NK-92 treated with Interleukin-12 subunit alpha and Interleukin-12 subunit beta, amount 100 ng/mL, for 24 hours (cell line): Measurements from ENCODE around the gene STX1B.

Source experiments
- DNase-seq: peaks from one replicate; lab custom pipeline; 2025; lab: John Stamatoyannopoulos, UW

The STX1B gene

GRCh38 chr16:30979170-30980022 is 31.0 kb downstream of the STX1B start:
- no peak for DNase-seq

GRCh38 chr16:30977502-30977901 is 32.9 kb downstream of the STX1B start:
- no peak for DNase-seq

GRCh38 chr16:30976486-30976885 is 34.0 kb downstream of the STX1B start:
- DNase-seq, result no peak

GRCh38 chr16:30974348-30974747 is 36.1 kb downstream of the STX1B start:
- DNase-seq, result no peak

- no peak for DNase-seq
Measured at GRCh38 chr16:30972872-30973271, 37.6 kb downstream of the STX1B start.

GRCh38 chr16:30971298-30971697 is 39.1 kb downstream of the STX1B start:
- no peak for DNase-seq

GRCh38 chr16:30969246-30969842 is 41.1 kb downstream of the STX1B start:
- no peak for DNase-seq

GRCh38 chr16:30967795-30968194 is 42.6 kb downstream of the STX1B start:
- no peak for DNase-seq

- no peak for DNase-seq
Measured at GRCh38 chr16:30966033-30966619, 44.3 kb downstream of the STX1B start.

- no peak for DNase-seq
Measured at GRCh38 chr16:30965436-30965835, 45.0 kb downstream of the STX1B start.

- DNase-seq, result no peak
Measured at GRCh38 chr16:30964574-30965226, 45.7 kb downstream of the STX1B start.

GRCh38 chr16:30963925-30964511 is 46.4 kb downstream of the STX1B start:
- DNase-seq, result no peak

GRCh38 chr16:30961384-30961783 is 49.1 kb downstream of the STX1B start:
- no peak for DNase-seq

GRCh38 chr16:30958175-30959079 is 52.0 kb downstream of the STX1B start:
- DNase-seq, result no peak

- peak; percentile 94 for DNase-seq
Measured at GRCh38 chr16:30957456-30958174, 52.8 kb downstream of the STX1B start, which contains the start of gene SETD1A. Gene SETD1A (plus strand): TSS chr16:30957754. CDS start chr16:30958732, 978 bp downstream.

GRCh38 chr16:30956601-30957455 is 53.6 kb downstream of the STX1B start:
- DNase-seq, result peak; percentile 93

GRCh38 chr16:30954993-30955392 is 55.4 kb downstream of the STX1B start:
- DNase-seq, result no peak

- DNase-seq, result no peak
Measured at GRCh38 chr16:30953511-30954124, 56.8 kb downstream of the STX1B start.

GRCh38 chr16:30953111-30953510 is 57.3 kb downstream of the STX1B start:
- DNase-seq, result no peak
